ENCODE results near the gene AANAT. TPM values are rescaled to one million over a fixed set of nuclear protein-coding genes. Genes with fewer than 3 reads are reported as not detected.

The AANAT gene
- total RNA-seq, 3 donors from 2014 or later, result not detected

GRCh38 chr17:76481071-76481655 lies 13.8 kb downstream of the AANAT start:
- H3K27ac ChIP-seq, result peak overlapping the region in 1 of 2 donors; percentile 8
- DNase-seq (ENCODE audit: low spot score in 2 of 2), result no peak
- TF ChIP-seq, protein P1, sequence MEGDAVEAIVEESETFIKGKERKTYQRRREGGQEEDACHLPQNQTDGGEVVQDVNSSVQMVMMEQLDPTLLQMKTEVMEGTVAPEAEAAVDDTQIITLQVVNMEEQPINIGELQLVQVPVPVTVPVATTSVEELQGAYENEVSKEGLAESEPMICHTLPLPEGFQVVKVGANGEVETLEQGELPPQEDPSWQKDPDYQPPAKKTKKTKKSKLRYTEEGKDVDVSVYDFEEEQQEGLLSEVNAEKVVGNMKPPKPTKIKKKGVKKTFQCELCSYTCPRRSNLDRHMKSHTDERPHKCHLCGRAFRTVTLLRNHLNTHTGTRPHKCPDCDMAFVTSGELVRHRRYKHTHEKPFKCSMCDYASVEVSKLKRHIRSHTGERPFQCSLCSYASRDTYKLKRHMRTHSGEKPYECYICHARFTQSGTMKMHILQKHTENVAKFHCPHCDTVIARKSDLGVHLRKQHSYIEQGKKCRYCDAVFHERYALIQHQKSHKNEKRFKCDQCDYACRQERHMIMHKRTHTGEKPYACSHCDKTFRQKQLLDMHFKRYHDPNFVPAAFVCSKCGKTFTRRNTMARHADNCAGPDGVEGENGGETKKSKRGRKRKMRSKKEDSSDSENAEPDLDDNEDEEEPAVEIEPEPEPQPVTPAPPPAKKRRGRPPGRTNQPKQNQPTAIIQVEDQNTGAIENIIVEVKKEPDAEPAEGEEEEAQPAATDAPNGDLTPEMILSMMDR (IDR thresholded peaks at IDR 0.05), result no peak
- TF ChIP-seq POLR2A (IDR thresholded peaks at IDR 0.05) (no peak), POLR2AphosphoS5 (IDR thresholded peaks at IDR 0.05) (no peak)

GRCh38 chr17:76484228-76484725 lies 16.9 kb downstream of the AANAT start:
- Histone ChIP-seq H3K4me1 (no peaks in the 10 kb centered on the region), H3K9me3 (no peaks in the 10 kb centered on the region), H3K27ac (no peak overlapping the region), H3K4me3 (no peak overlapping the region), H3K27me3 (no peaks in the 10 kb centered on the region), H3K36me3 (no peaks in the 10 kb centered on the region)
- DNase-seq (ENCODE audit: low spot score in 2 of 2), result no peak
- no peak for TF ChIP-seq POLR2A (IDR thresholded peaks at IDR 0.05)
- no peak for TF ChIP-seq POLR2AphosphoS5 (IDR thresholded peaks at IDR 0.05)
- TF ChIP-seq, protein P1 (IDR thresholded peaks at IDR 0.05), result no peak
- intact Hi-C loops (cut with DNase I; ENCODE audit: low total_unique reads), result no loop called here

More at GRCh38 chr17:76481071-76481655, 13.8 kb downstream of the AANAT start:
- no peaks in the 10 kb centered on the region for H3K27me3 ChIP-seq
- intact Hi-C loops (cut with DNase I; ENCODE audit: low total_unique reads), result no loop called here
- no peaks in the 10 kb centered on the region for H3K9me3 ChIP-seq
- H3K4me3 ChIP-seq, result no peak overlapping the region
- H3K36me3 ChIP-seq, result no peaks in the 10 kb centered on the region
- no peaks in the 10 kb centered on the region for H3K4me1 ChIP-seq

GRCh38 chr17:76485569-76485968 lies 18.2 kb downstream of the AANAT start:
- Histone ChIP-seq H3K4me3 (no peak overlapping the region), H3K27ac (no peak overlapping the region), H3K27me3 (no peaks in the 10 kb centered on the region), H3K36me3 (no peaks in the 10 kb centered on the region), H3K9me3 (no peaks in the 10 kb centered on the region), H3K4me1 (no peaks in the 10 kb centered on the region)
- DNase-seq (ENCODE audit: low spot score in 2 of 2), result no peak
- TF ChIP-seq POLR2AphosphoS5 (IDR thresholded peaks at IDR 0.05) (peak; percentile 26 to 57 (median 37)), POLR2A (IDR thresholded peaks at IDR 0.05) (no peak)
- intact Hi-C loops (cut with DNase I; ENCODE audit: low total_unique reads), result no loop called here

GRCh38 chr17:76487451-76488192 lies 20.2 kb downstream of the AANAT start:
- DNase-seq (ENCODE audit: low spot score in 2 of 2), result no peak
- no peaks in the 10 kb centered on the region for H3K4me1 ChIP-seq
- H3K27ac ChIP-seq, result no peak overlapping the region
- TF ChIP-seq POLR2AphosphoS5 (IDR thresholded peaks at IDR 0.05) (no peak), POLR2A (IDR thresholded peaks at IDR 0.05) (no peak)
- TF ChIP-seq, protein P1 (IDR thresholded peaks at IDR 0.05), result no peak
- no peaks in the 10 kb centered on the region for H3K27me3 ChIP-seq
- H3K9me3 ChIP-seq, result no peaks in the 10 kb centered on the region
- H3K4me3 ChIP-seq, result no peak overlapping the region
- no peaks in the 10 kb centered on the region for H3K36me3 ChIP-seq
- intact Hi-C loops (cut with DNase I; ENCODE audit: low total_unique reads), result no loop called here

DNA sequence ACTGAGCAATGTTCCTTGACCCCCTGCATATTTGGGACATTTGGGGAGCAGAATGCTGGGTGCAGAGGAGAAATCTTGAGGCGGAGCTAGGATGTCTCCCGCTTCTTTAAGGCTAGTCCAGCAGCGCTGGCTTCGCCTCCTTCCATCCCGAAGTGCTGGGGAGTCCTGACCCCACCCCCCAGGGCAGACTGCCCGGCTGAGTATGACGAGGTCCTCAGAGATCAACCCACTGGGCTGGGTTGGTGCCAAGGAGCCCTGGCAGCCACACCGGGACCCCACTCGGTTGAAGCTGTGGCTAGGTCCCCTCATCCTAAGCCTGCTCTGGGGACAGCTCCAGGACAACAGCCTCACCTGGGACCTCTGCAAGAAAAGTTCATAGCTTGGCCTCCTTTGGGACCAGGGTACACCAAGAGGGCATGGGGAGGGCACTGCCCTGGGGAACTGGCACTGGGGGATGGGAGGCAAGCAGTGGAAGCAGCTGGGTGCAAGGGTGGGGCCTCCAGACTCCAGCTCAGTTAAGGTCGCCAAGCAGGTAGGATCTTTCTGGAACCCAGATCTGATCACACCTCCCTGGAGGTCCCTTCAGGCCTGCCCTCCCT lies 22.8 kb downstream of the AANAT start:
- TF ChIP-seq POLR2A (IDR thresholded peaks at IDR 0.05) (no peak), POLR2AphosphoS5 (IDR thresholded peaks at IDR 0.05) (no peak)
- Histone ChIP-seq H3K9me3 (no peaks in the 10 kb centered on the region), H3K4me1 (peaks cover 0 to 7% of the 10 kb centered on the region in 2 donors), H3K27ac (no peak overlapping the region), H3K4me3 (no peak overlapping the region), H3K36me3 (no peaks in the 10 kb centered on the region), H3K27me3 (no peaks in the 10 kb centered on the region)
- no peak for DNase-seq (ENCODE audit: low spot score in 2 of 2)
- intact Hi-C loops (cut with DNase I; ENCODE audit: low total_unique reads), result no loop called here
